Mesenchymal stem cell (in vitro differentiated cells and primary cell): ENCODE data around the gene POLE4.
A peak's percentile ranks its signal among the peaks of the same experiment; 100 is the strongest.

ENCODE experiments used
- DNase-seq: peaks from one replicate; pipeline ENCODE4 v3.0.0-alpha.2; 2013
- H2AFZ ChIP-seq: one replicate; pipeline ENCODE4 v1.6.1; 2013; ENCODE audit warnings: low read depth, mild to moderate bottlenecking, control low read depth, inconsistent platforms, low read length, moderate library complexity
- H2AK5ac ChIP-seq: 2 replicates; pipeline ENCODE4 v1.6.1; 2013; ENCODE audit warnings: low read length, moderate library complexity, mild to moderate bottlenecking, inconsistent platforms; ENCODE audit not compliant: severe bottlenecking
- H2BK120ac ChIP-seq: one replicate; pipeline ENCODE4 v1.6.1; 2013; ENCODE audit warnings: low read depth, mild to moderate bottlenecking, inconsistent platforms, low read length, moderate library complexity
- H2BK12ac ChIP-seq, 2 experiments: one replicate each; pipeline ENCODE4 v1.6.1; 2013; ENCODE audit warnings: inconsistent platforms in 2 of 2, low read length in 2 of 2, mild to moderate bottlenecking in 2 of 2, moderate library complexity in 2 of 2, control low read depth in 1 of 2
- H2BK15ac ChIP-seq: one replicate; pipeline ENCODE4 v1.6.1; 2013; ENCODE audit warnings: mild to moderate bottlenecking, low read depth, inconsistent platforms; ENCODE audit not compliant: poor library complexity, severe bottlenecking
- H2BK5ac ChIP-seq: 2 replicates; pipeline ENCODE4 v1.6.1; 2013; ENCODE audit warnings: low read depth, mild to moderate bottlenecking, low read length, control low read depth, inconsistent platforms; ENCODE audit not compliant: poor library complexity, severe bottlenecking
- H3K14ac ChIP-seq, 2 experiments: one replicate each; pipeline ENCODE4 v1.6.1; 2013; ENCODE audit warnings: inconsistent platforms in 2 of 2, low read length in 2 of 2, control low read depth in 1 of 2, mild to moderate bottlenecking in 1 of 2, moderate library complexity in 1 of 2
- H3K18ac ChIP-seq, 2 experiments: one replicate each; pipeline ENCODE4 v1.6.1; 2013; ENCODE audit warnings: inconsistent platforms in 2 of 2, low read length in 2 of 2, control low read depth in 1 of 2, low read depth in 1 of 2, mild to moderate bottlenecking in 1 of 2
- H3K23ac ChIP-seq, 2 experiments: one replicate each; pipeline ENCODE4 v1.6.1; 2013; ENCODE audit warnings: inconsistent platforms in 2 of 2, low read length in 2 of 2, mild to moderate bottlenecking in 2 of 2, moderate library complexity in 2 of 2, control low read depth in 1 of 2
- H3K27ac ChIP-seq: 2 replicates; pipeline ENCODE4 v1.5.1; 2013; ENCODE audit warnings: mild to moderate bottlenecking, moderate library complexity, low read length, control low read depth, inconsistent platforms; ENCODE audit not compliant: poor library complexity, severe bottlenecking
- H3K27me3 ChIP-seq, 2 experiments: 2 replicates each; pipeline versions ENCODE4 v1.6.1 to v1.7.0; 2013; ENCODE audit warnings: low read length in 2 of 2, mild to moderate bottlenecking in 2 of 2, moderate library complexity in 2 of 2, control low read depth in 1 of 2, inconsistent platforms in 1 of 2; ENCODE audit not compliant: control insufficient read depth in 1 of 2, insufficient read depth in 1 of 2
- H3K36me3 ChIP-seq, 2 experiments: 2 replicates each; pipeline versions ENCODE4 v1.6.1 to v1.7.0; 2013; ENCODE audit warnings: low read length in 2 of 2, control low read depth in 1 of 2, inconsistent platforms in 1 of 2, low read depth in 1 of 2, mild to moderate bottlenecking in 1 of 2; ENCODE audit not compliant: insufficient read depth in 2 of 2, control insufficient read depth in 1 of 2
- H3K4ac ChIP-seq, 2 experiments: one replicate each; pipeline ENCODE4 v1.6.1; 2013; ENCODE audit warnings: inconsistent platforms in 2 of 2, low read length in 2 of 2, mild to moderate bottlenecking in 2 of 2, moderate library complexity in 2 of 2, control low read depth in 1 of 2, low read depth in 1 of 2
- H3K4me1 ChIP-seq: 2 replicates; pipeline ENCODE4 v1.6.1; 2013; ENCODE audit warnings: low read depth, low read length, control low read depth; ENCODE audit not compliant: control insufficient read depth, insufficient read depth
- H3K4me2 ChIP-seq: 2 replicates; pipeline ENCODE4 v1.6.1; 2013; ENCODE audit warnings: low read length, mild to moderate bottlenecking, inconsistent platforms; ENCODE audit not compliant: poor library complexity, severe bottlenecking
- H3K4me3 ChIP-seq, 2 experiments: 2 replicates each; pipeline versions ENCODE4 v1.5.1 to v1.7.0; 2013; ENCODE audit warnings: low read length in 2 of 2, mild to moderate bottlenecking in 2 of 2, control low read depth in 1 of 2, low read depth in 1 of 2; ENCODE audit not compliant: insufficient read depth in 1 of 2
- H3K79me1 ChIP-seq: replicated peaks from 2 replicates; pipeline ENCODE4 v1.6.1; 2013; ENCODE audit warnings: mild to moderate bottlenecking, control low read depth, low read length, inconsistent platforms; ENCODE audit not compliant: poor library complexity, severe bottlenecking
- H3K9ac ChIP-seq: 2 replicates; pipeline ENCODE4 v1.7.0; 2013; ENCODE audit warnings: mild to moderate bottlenecking, low read length, moderate library complexity
- H3K9me3 ChIP-seq: 2 replicates; pipeline ENCODE4 v1.7.0; 2013; ENCODE audit warnings: mild to moderate bottlenecking, low read length; ENCODE audit not compliant: control insufficient read depth
- H4K8ac ChIP-seq: one replicate; pipeline ENCODE4 v1.6.1; 2013; ENCODE audit warnings: inconsistent platforms, mild to moderate bottlenecking, low read length, moderate library complexity
- H4K91ac ChIP-seq: one replicate; pipeline ENCODE4 v1.6.1; 2013; ENCODE audit warnings: mild to moderate bottlenecking, low read length, inconsistent platforms
- WGBS: methylation state at CpG from one replicate; pipeline ENCODE4 v1.1.7; 2013; ENCODE audit warnings: mixed read lengths; 5-methylcytosine and 5-hydroxymethylcytosine counted together

The POLE4 gene

GRCh38 chr2:74915743-74916142, 42.7 kb upstream of the POLE4 start:
- peaks cover 6% of the 10 kb centered on the region for H3K4me1 ChIP-seq
- H3K27me3 ChIP-seq = no peaks in the 10 kb centered on the region
- H3K23ac ChIP-seq = no peak overlapping the region
- H3K79me1 ChIP-seq = no peaks in the 10 kb centered on the region
- no peak overlapping the region for H4K91ac ChIP-seq
- H3K18ac ChIP-seq = no peak overlapping the region
- WGBS = 66% methylated on average over 4 of the region's 4 CpGs
- DNase-seq = peak; percentile 45
- no peak overlapping the region for H3K27ac ChIP-seq
- no peak overlapping the region for H2AFZ ChIP-seq
- H2BK120ac ChIP-seq = no peak overlapping the region
- H3K14ac ChIP-seq = no peak overlapping the region
- no peak overlapping the region for H3K4me3 ChIP-seq
- no peak overlapping the region for H3K4ac ChIP-seq
- H3K4me2 ChIP-seq = no peak overlapping the region
- no peak overlapping the region for H2AK5ac ChIP-seq
- H2BK15ac ChIP-seq = no peak overlapping the region
- no peaks in the 10 kb centered on the region for H3K36me3 ChIP-seq
- no peak overlapping the region for H2BK5ac ChIP-seq
- H2BK12ac ChIP-seq = peak overlapping the region in 1 of 2 experiments; percentile 76
- H3K9ac ChIP-seq = no peak overlapping the region
- H4K8ac ChIP-seq = no peak overlapping the region
- no peaks in the 10 kb centered on the region for H3K9me3 ChIP-seq

- WGBS = 82% methylated on average over 2 of the region's 2 CpGs
- Histone ChIP-seq H2AK5ac (no peak overlapping the region), H3K9ac (no peak overlapping the region), H3K4me1 (peaks cover 6% of the 10 kb centered on the region), H2AFZ (no peak overlapping the region), H3K79me1 (no peaks in the 10 kb centered on the region), H2BK5ac (no peak overlapping the region), H3K9me3 (peaks cover 2% of the 10 kb centered on the region), H3K27ac (no peak overlapping the region), H4K91ac (no peak overlapping the region), H2BK12ac (no peak overlapping the region), H3K4me3 (no peak overlapping the region), H3K4me2 (no peak overlapping the region), H3K36me3 (no peaks in the 10 kb centered on the region), H3K27me3 (no peaks in the 10 kb centered on the region), H3K14ac (no peak overlapping the region), H2BK15ac (no peak overlapping the region), H3K4ac (no peak overlapping the region), H3K18ac (no peak overlapping the region), H2BK120ac (no peak overlapping the region), H3K23ac (no peak overlapping the region), H4K8ac (no peak overlapping the region)
- DNase-seq = no peak
Observed at GRCh38 chr2:74916394-74916793, 42.0 kb upstream of the POLE4 start.

- Histone ChIP-seq H2AFZ (no peak overlapping the region), H3K4me2 (no peak overlapping the region), H3K36me3 (no peaks in the 10 kb centered on the region), H3K27me3 (no peaks in the 10 kb centered on the region), H3K9ac (no peak overlapping the region), H2BK120ac (no peak overlapping the region), H2BK12ac (peak overlapping the region in 1 of 2 experiments; percentile 23), H3K4me3 (no peak overlapping the region), H4K91ac (no peak overlapping the region), H2BK5ac (no peak overlapping the region), H3K23ac (no peak overlapping the region), H3K79me1 (no peaks in the 10 kb centered on the region), H3K27ac (no peak overlapping the region), H2BK15ac (no peak overlapping the region), H3K9me3 (peaks cover 3% of the 10 kb centered on the region), H4K8ac (no peak overlapping the region), H3K14ac (no peak overlapping the region), H2AK5ac (no peak overlapping the region), H3K4me1 (peaks cover 6% of the 10 kb centered on the region), H3K18ac (peak overlapping the region in 1 of 2 experiments; percentile 15), H3K4ac (no peak overlapping the region)
- WGBS = 54% methylated on average over 17 of the region's 20 CpGs
- DNase-seq = peak; percentile 87
Observed at GRCh38 chr2:74917702-74918619, 40.5 kb upstream of the POLE4 start.

- Histone ChIP-seq H3K4me2 (peak overlapping the region; percentile 98), H2BK15ac (peak overlapping the region; percentile 95), H3K23ac (peak overlapping the region in 1 of 2 experiments; percentile 23), H3K14ac (no peak overlapping the region), H3K79me1 (no peaks in the 10 kb centered on the region), H3K4me3 (peak overlapping the region; percentile 58 to 75), H2AFZ (no peak overlapping the region), H3K9ac (peak overlapping the region; percentile 51), H2BK12ac (peak overlapping the region in 1 of 2 experiments; percentile 29), H3K27me3 (no peaks in the 10 kb centered on the region), H2BK5ac (no peak overlapping the region), H3K9me3 (peaks cover 3% of the 10 kb centered on the region), H2AK5ac (no peak overlapping the region), H3K36me3 (no peaks in the 10 kb centered on the region), H3K4ac (no peak overlapping the region), H2BK120ac (peak overlapping the region; percentile 23), H3K4me1 (peaks cover 6% of the 10 kb centered on the region), H4K8ac (no peak overlapping the region), H4K91ac (peak overlapping the region; percentile 53), H3K27ac (no peak overlapping the region), H3K18ac (peak overlapping the region; percentile 24 to 80)
- WGBS = 5% methylated on average over 34 of the region's 34 CpGs
- peak; percentile 49 for DNase-seq
Observed at GRCh38 chr2:74919827-74920226, 38.6 kb upstream of the POLE4 start.
